SK-N-SH (cell line): ENCODE data around the gene EVA1B. TPM values are rescaled to one million over a fixed set of nuclear protein-coding genes. Genes with fewer than 3 reads are reported as not detected.
A peak's percentile ranks its signal among the peaks of the same experiment; 100 is the strongest.

Experiments used
- CTCF ChIA-PET: fragments of 300-600, 350-600 bp; formaldehyde crosslinking; extraction: SDS; loops from one replicate; lab custom pipeline; 2021; lab: Yijun Ruan, JAX
- POLR2A ChIA-PET: fragments of 350-600 bp; sonication (Branson Sonifier 250); formaldehyde crosslinking; extraction: SDS; loops from one replicate; lab custom pipeline; 2020; ENCODE audit warnings: antibody characterized with exemption, inconsistent platforms; lab: Yijun Ruan, JAX
- DNase-seq: peaks from one replicate; pipeline ENCODE4 v3.0.0; 2012
- H2AFZ ChIP-seq: fragments of 200-600 bp; sonication (generic); 2 replicates; pipeline ENCODE4 v1.8.1; 2016; ENCODE audit warnings: antibody characterized with exemption, mild to moderate bottlenecking, low read depth
- H3F3A ChIP-seq: fragments of 200-600 bp; sonication (generic); replicated peaks from 2 replicates; pipeline ENCODE3; 2016; ENCODE audit warnings: antibody characterized with exemption, mild to moderate bottlenecking; ENCODE audit not compliant: insufficient read depth
- H3K27ac ChIP-seq, 2 experiments: fragments of 200-500 bp in 1 of 2; fragments of 200-600 bp in 1 of 2; sonication (Bioruptor generic) in 1 of 2; sonication (generic), shearing (Covaris generic) in 1 of 2; 2 replicates each; pipeline versions ENCODE4 v1.5.1 to v1.6.1; 2014 to 2016; ENCODE audit warnings: low read depth in 2 of 2, inconsistent platforms in 1 of 2, low read length in 1 of 2, mild to moderate bottlenecking in 1 of 2, mixed read lengths in 1 of 2
- H3K27me3 ChIP-seq: fragments of 200-600 bp; sonication (generic), shearing (Covaris generic); 2 replicates; pipeline ENCODE4 v1.6.1; 2016; ENCODE audit warnings: mixed run types; ENCODE audit not compliant: insufficient read depth
- H3K36me3 ChIP-seq, 2 experiments: fragments of 200-500 bp in 1 of 2; fragments of 200-600 bp in 1 of 2; sonication (Bioruptor generic) in 1 of 2; sonication (generic) in 1 of 2; replicated peaks in 1 of 2; 2 replicates each; pipeline versions ENCODE3 to v1.5.1; 2014 to 2016; ENCODE audit warnings: low read length in 1 of 2, mild to moderate bottlenecking in 1 of 2; ENCODE audit not compliant: insufficient read depth in 2 of 2, control insufficient read depth in 1 of 2
- H3K4me1 ChIP-seq, 2 experiments: fragments of 200-500 bp in 1 of 2; fragments of 200-600 bp in 1 of 2; sonication (Bioruptor generic) in 1 of 2; sonication (generic), shearing (Covaris generic) in 1 of 2; 2 replicates each; pipeline versions ENCODE4 v1.5.1 to v1.6.1; 2014 to 2016; ENCODE audit warnings: low read depth in 1 of 2, low read length in 1 of 2, mixed run types in 1 of 2; ENCODE audit not compliant: insufficient read depth in 2 of 2, control insufficient read depth in 1 of 2
- H3K4me2 ChIP-seq: fragments of 200-600 bp; sonication (generic), shearing (Covaris generic); 2 replicates; pipeline ENCODE4 v1.6.1; 2017; ENCODE audit warnings: mixed run types
- H3K4me3 ChIP-seq, 2 experiments: fragments of 200-500 bp in 1 of 2; fragments of 200-600 bp in 1 of 2; sonication (Bioruptor generic) in 1 of 2; sonication (generic), shearing (Covaris generic) in 1 of 2; 2 replicates each; pipeline versions ENCODE4 v1.5.1 to v1.8.1; 2014 to 2016; ENCODE audit warnings: low read depth in 2 of 2, inconsistent platforms in 1 of 2, low read length in 1 of 2, mild to moderate bottlenecking in 1 of 2, mixed read lengths in 1 of 2, moderate library complexity in 1 of 2
- H3K79me2 ChIP-seq: fragments of 200-600 bp; sonication (generic); 2 replicates; pipeline ENCODE4 v1.8.1; 2017; ENCODE audit warnings: mild to moderate bottlenecking; ENCODE audit not compliant: insufficient read depth
- H3K9ac ChIP-seq: fragments of 200-600 bp; sonication (generic); 2 replicates; pipeline ENCODE4 v1.6.1; 2017; ENCODE audit warnings: mixed run types
- H3K9me2 ChIP-seq: fragments of 200-600 bp; sonication (generic); 2 replicates; pipeline ENCODE4 v1.6.1; 2017; ENCODE audit warnings: mixed run types
- H3K9me3 ChIP-seq: fragments of 200-600 bp; sonication (generic); 2 replicates; pipeline ENCODE4 v1.6.1; 2017; ENCODE audit warnings: mixed run types, mild to moderate bottlenecking, moderate library complexity
- H4K20me1 ChIP-seq: fragments of 200-600 bp; sonication (generic); 2 replicates; pipeline ENCODE4 v1.6.1; 2017; ENCODE audit warnings: mild to moderate bottlenecking, mixed run types; ENCODE audit not compliant: insufficient read depth
- EZH2phosphoT487 ChIP-seq: fragments of 200-600 bp; sonication (generic); IDR thresholded peaks from 2 replicates; pipeline ENCODE4 v1.6.1; 2017; ENCODE audit warnings: low read depth, mixed run types, mild to moderate bottlenecking, antibody characterized with exemption, moderate library complexity, borderline replicate concordance
- FOSL2 ChIP-seq: IDR thresholded peaks from 2 replicates; pipeline ENCODE4 v1.4.0; 2012; ENCODE audit warnings: low read depth, mild to moderate bottlenecking, moderate library complexity, borderline replicate concordance
- FOXJ3 ChIP-seq: sonication (generic); formaldehyde crosslinking; IDR thresholded peaks from 2 replicates; pipeline ENCODE4 v1.5.1; 2020; ENCODE audit warnings: mild to moderate bottlenecking, missing genetic modification reagents
- FOXM1 ChIP-seq: IDR thresholded peaks from 2 replicates; pipeline ENCODE4 v1.4.0; 2012; ENCODE audit warnings: low read depth, mild to moderate bottlenecking
- JUND ChIP-seq: IDR thresholded peaks from 2 replicates; pipeline ENCODE4 v1.4.0; 2012
- MAX ChIP-seq: IDR thresholded peaks from 2 replicates; pipeline ENCODE4 v1.4.0; 2012; ENCODE audit warnings: low read depth
- MEF2A ChIP-seq: IDR thresholded peaks from 2 replicates; pipeline ENCODE4 v1.4.0; 2012; ENCODE audit warnings: low read depth, borderline replicate concordance
- NFIC ChIP-seq: IDR thresholded peaks from 2 replicates; pipeline ENCODE4 v1.4.0; 2012; ENCODE audit warnings: borderline replicate concordance
- NRF1 ChIP-seq: IDR thresholded peaks from 2 replicates; pipeline ENCODE4 v1.6.1; 2012; ENCODE audit warnings: low read depth, mild to moderate bottlenecking, low read length
- PBX3 ChIP-seq: IDR thresholded peaks from 2 replicates; pipeline ENCODE4; 2012
- POLR2AphosphoS5 ChIP-seq: IDR thresholded peaks from 2 replicates; pipeline ENCODE4 v1.6.1; 2012; ENCODE audit warnings: low read depth, low read length
- RAD21 ChIP-seq: IDR thresholded peaks from 2 replicates; pipeline ENCODE4 v1.6.1; 2012; ENCODE audit warnings: mild to moderate bottlenecking, low read length
- RCOR1 ChIP-seq: fragments of 150-350 bp; IDR thresholded peaks from 2 replicates; pipeline ENCODE4 v1.6.1; 2017; ENCODE audit warnings: antibody characterized with exemption, low read length
- RFX5 ChIP-seq: IDR thresholded peaks from 2 replicates; pipeline ENCODE4 v1.6.1; 2012; ENCODE audit warnings: mild to moderate bottlenecking, improper control_type of control experiment, low read length
- SMC3 ChIP-seq: IDR thresholded peaks from 2 replicates; pipeline ENCODE4 v1.6.1; 2012; ENCODE audit warnings: low read depth, low read length, improper control_type of control experiment
- TAF1 ChIP-seq: IDR thresholded peaks from 2 replicates; pipeline ENCODE4 v1.6.1; 2012; ENCODE audit warnings: low read depth, mild to moderate bottlenecking, low read length, moderate library complexity, borderline replicate concordance
- YY1 ChIP-seq: IDR thresholded peaks from 2 replicates; pipeline ENCODE4 v1.4.0; 2012; ENCODE audit warnings: low read depth, mild to moderate bottlenecking
- WGBS: methylation state at CpG from one replicate; pipeline ENCODE4 v1.1.6; 2017; ENCODE audit warnings: low lambda C conversion rate; 5-methylcytosine and 5-hydroxymethylcytosine counted together
- polyA plus RNA-seq, 3 experiments: library from polyadenylated mRNA; depleted of rRNA; stranded (reverse); fragments of >200 nt; gene quantifications; 2 replicates each; pipeline ENCODE4 v1.2.3, GENCODE V29; 2012
- TF ChIP-seq, protein P1 (sequence below): IDR thresholded peaks from 2 replicates; pipeline ENCODE4 v1.6.1; 2012; ENCODE audit warnings: mild to moderate bottlenecking, low read depth, low read length, moderate library complexity

EVA1B gene
- polyA plus RNA-seq, 1 of the 3 experiments (the other 2 are of a cell fraction) = 38.9 TPM

DNA sequence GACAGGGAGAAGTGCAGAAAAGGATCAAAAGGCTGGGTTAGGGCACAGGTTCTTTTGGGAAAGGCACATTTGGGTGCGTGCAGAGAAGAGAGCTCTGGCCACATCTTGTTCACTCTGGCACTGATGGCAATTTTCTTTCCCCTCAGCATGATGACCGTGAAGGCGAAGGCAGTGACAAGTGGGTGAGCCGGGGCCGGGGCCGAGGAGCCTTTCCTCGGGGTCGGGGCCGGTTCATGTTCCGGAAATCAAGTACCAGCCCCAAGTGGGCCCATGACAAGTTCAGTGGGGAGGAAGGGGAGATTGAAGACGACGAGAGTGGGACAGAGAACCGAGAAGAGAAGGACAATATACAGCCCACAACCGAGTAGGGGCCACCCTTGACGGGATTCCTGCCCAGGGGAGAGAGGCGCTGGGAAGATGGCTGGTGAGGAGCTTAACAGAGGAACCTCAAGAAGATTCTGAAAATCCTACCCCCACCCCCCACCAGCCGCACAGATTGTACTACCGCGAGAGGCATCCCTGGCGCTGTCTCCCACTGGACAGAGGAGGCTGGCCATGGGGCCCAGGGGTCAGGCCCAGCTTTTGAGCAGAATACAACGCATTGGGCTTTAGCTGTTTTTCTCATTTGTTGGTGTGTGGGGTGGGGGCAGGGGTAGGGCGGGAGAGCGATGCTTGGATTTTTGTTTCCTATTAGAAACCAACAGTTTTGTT is 19.6 kb downstream of the EVA1B start (continued):
- TF ChIP-seq, protein P1, sequence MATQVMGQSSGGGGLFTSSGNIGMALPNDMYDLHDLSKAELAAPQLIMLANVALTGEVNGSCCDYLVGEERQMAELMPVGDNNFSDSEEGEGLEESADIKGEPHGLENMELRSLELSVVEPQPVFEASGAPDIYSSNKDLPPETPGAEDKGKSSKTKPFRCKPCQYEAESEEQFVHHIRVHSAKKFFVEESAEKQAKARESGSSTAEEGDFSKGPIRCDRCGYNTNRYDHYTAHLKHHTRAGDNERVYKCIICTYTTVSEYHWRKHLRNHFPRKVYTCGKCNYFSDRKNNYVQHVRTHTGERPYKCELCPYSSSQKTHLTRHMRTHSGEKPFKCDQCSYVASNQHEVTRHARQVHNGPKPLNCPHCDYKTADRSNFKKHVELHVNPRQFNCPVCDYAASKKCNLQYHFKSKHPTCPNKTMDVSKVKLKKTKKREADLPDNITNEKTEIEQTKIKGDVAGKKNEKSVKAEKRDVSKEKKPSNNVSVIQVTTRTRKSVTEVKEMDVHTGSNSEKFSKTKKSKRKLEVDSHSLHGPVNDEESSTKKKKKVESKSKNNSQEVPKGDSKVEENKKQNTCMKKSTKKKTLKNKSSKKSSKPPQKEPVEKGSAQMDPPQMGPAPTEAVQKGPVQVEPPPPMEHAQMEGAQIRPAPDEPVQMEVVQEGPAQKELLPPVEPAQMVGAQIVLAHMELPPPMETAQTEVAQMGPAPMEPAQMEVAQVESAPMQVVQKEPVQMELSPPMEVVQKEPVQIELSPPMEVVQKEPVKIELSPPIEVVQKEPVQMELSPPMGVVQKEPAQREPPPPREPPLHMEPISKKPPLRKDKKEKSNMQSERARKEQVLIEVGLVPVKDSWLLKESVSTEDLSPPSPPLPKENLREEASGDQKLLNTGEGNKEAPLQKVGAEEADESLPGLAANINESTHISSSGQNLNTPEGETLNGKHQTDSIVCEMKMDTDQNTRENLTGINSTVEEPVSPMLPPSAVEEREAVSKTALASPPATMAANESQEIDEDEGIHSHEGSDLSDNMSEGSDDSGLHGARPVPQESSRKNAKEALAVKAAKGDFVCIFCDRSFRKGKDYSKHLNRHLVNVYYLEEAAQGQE = no peak
- TF ChIP-seq RCOR1 (no peak), FOXM1 (no peak), NFIC (no peak), POLR2AphosphoS5 (no peak), YY1 (no peak), TAF1 (no peak)

- no peak for DNase-seq
- no peaks in the 10 kb centered on the region for H3K9me3 ChIP-seq
- CTCF ChIA-PET = interaction anchor here (2.1 to 7.1 kb wide), 2 partner anchors 18 to 66 kb away, joined by 7 to 34 read pairs; no protein-coding TSS in a partner anchor
- TF ChIP-seq PBX3 = no peak
- no peaks in the 10 kb centered on the region for H3K9me2 ChIP-seq
- no peak overlapping the region for H3K4me2 ChIP-seq
- H3K4me3 ChIP-seq = no peak overlapping the region
- POLR2A ChIA-PET = no interaction called here
- H3K79me2 ChIP-seq = peaks cover 28% of the 10 kb centered on the region; the same call in 1 of the 2 replicates
- H4K20me1 ChIP-seq = peaks cover 13% of the 10 kb centered on the region
- peaks cover 56% of the 10 kb centered on the region for H3F3A ChIP-seq
- WGBS = 81% methylated on average over 5 of the region's 5 CpGs
- peaks cover 47 to 52% of the 10 kb centered on the region in 2 experiments for H3K36me3 ChIP-seq
- H2AFZ ChIP-seq = no peak overlapping the region
- H3K9ac ChIP-seq = no peak overlapping the region
- no peak overlapping the region for H3K27ac ChIP-seq
- no peaks in the 10 kb centered on the region for H3K27me3 ChIP-seq
- peaks cover 12 to 14% of the 10 kb centered on the region in 2 experiments; a peak in 3 of 4 replicates for H3K4me1 ChIP-seq
Measured at GRCh38 chr1:36303244-36303643, 20.2 kb downstream of the EVA1B start.

- Histone ChIP-seq H3K27ac (peak overlapping the region; percentile 18 to 76; a peak in 3 of 4 replicates), H2AFZ (no peak overlapping the region), H3K4me3 (no peak overlapping the region), H3K79me2 (peaks cover 28% of the 10 kb centered on the region; the same call in 1 of the 2 replicates), H3F3A (peaks cover 66% of the 10 kb centered on the region), H3K9me2 (no peaks in the 10 kb centered on the region), H3K4me1 (peaks cover 5 to 12% of the 10 kb centered on the region in 2 experiments; a peak in 3 of 4 replicates), H4K20me1 (peaks cover 13% of the 10 kb centered on the region), H3K9me3 (no peaks in the 10 kb centered on the region), H3K36me3 (peaks cover 59 to 60% of the 10 kb centered on the region in 2 experiments), H3K4me2 (no peak overlapping the region)
- POLR2A ChIA-PET = no interaction called here
- 75% methylated on average over 1 of the region's 1 CpG for WGBS
- CTCF ChIA-PET = interaction anchor here (1.1 to 7.1 kb wide), 9 partner anchors 12 to 202 kb away, joined by 3 to 34 read pairs (median 6); partner anchors contain the start of gene TRAPPC3
- no peak for TF ChIP-seq RAD21
- no peak for TF ChIP-seq SMC3
- TF ChIP-seq EZH2phosphoT487 = no peak
- TF ChIP-seq FOSL2 = no peak
- TF ChIP-seq FOXJ3 = no peak
- no peak for TF ChIP-seq JUND
- TF ChIP-seq NRF1 = no peak
- no peak for TF ChIP-seq MEF2A
- TF ChIP-seq MAX = no peak
- no peak for TF ChIP-seq RFX5
- TF ChIP-seq FOXM1 = no peak
- TF ChIP-seq, all 33 proteins: peak for 0
- no peak overlapping the region for H3K9ac ChIP-seq
- H3K27me3 ChIP-seq = no peaks in the 10 kb centered on the region
- no peak for DNase-seq
Measured at GRCh38 chr1:36301220-36301619, 22.2 kb downstream of the EVA1B start.
